GM12878 (cell line): ENCODE measurements around the gene SHANK1. TPM values are rescaled to one million over a fixed set of nuclear protein-coding genes. Genes with fewer than 3 reads are reported as not detected.

Experiments used
- ATAC-seq: fragments of 200-7000 bp; cut with Tn5 transposase; 3 replicates; pipeline ENCODE4 v1.9.1; 2020; ENCODE audit warnings: mild to moderate bottlenecking, moderate library complexity
- BruUV-seq: library from RNA; stranded (reverse); fragments of 400-500 nt; replicated peaks from 2 replicates; lab custom pipeline; 2021; lab: Mats Ljungman, UMichigan
- CTCF ChIA-PET: fragments of 300-600 bp; sonication (Branson Sonifier 250); formaldehyde crosslinking; extraction: SDS; loops from one replicate; lab custom pipeline; 2021; ENCODE audit warnings: inconsistent platforms; lab: Yijun Ruan, JAX
- POLR2A ChIA-PET: fragments of 350-600 bp; formaldehyde crosslinking; extraction: SDS; loops from one replicate; lab custom pipeline; 2021; ENCODE audit warnings: inconsistent platforms; lab: Charles Lee
- RAD21 ChIA-PET: fragments of 300-600 bp; sonication (Branson Sonifier 250); formaldehyde crosslinking; loops from one replicate; lab custom pipeline; 2023; ENCODE audit warnings: antibody characterized with exemption; ENCODE audit not compliant: unreplicated experiment; lab: Charles Lee
- SMC1A ChIA-PET: fragments of 300-600 bp; sonication (Branson Sonifier 250); formaldehyde crosslinking; loops from one replicate; lab custom pipeline; 2023; ENCODE audit not compliant: unreplicated experiment, uncharacterized antibody; lab: Charles Lee
- DNase-seq: peaks from one replicate; pipeline ENCODE4 v3.0.0-alpha.2; 2011; ENCODE audit warnings: low read depth, low spot score
- FAIRE-seq: peaks from 3 replicates; lab custom pipeline; 2011; peaks lifted over from hg19 to GRCh38; lab: Jason Lieb, UNC
- H2AFZ ChIP-seq: 2 replicates; pipeline ENCODE4 v1.6.0; 2011; ENCODE audit warnings: low read depth, low read length, control low read depth; ENCODE audit not compliant: control insufficient read depth
- H3K27ac ChIP-seq: 2 replicates; pipeline ENCODE4 v1.5.1; 2011; ENCODE audit warnings: control low read depth; ENCODE audit not compliant: control insufficient read depth, insufficient read depth
- H3K27me3 ChIP-seq, 2 experiments: replicated peaks in 1 of 2; 2 replicates each; pipeline versions ENCODE4 v1.6.0 to v1.6.1; 2011; ENCODE audit warnings: low read length in 1 of 2; ENCODE audit not compliant: control insufficient read depth in 2 of 2, insufficient read depth in 2 of 2
- H3K36me3 ChIP-seq, 2 experiments: 2 replicates each; pipeline ENCODE4 v1.5.1; 2011; ENCODE audit warnings: low read length in 1 of 2; ENCODE audit not compliant: control insufficient read depth in 2 of 2, insufficient read depth in 2 of 2
- H3K4me1 ChIP-seq: 2 replicates; pipeline ENCODE4 v1.6.1; 2011; ENCODE audit warnings: mild to moderate bottlenecking, low read length, moderate library complexity, mixed read lengths; ENCODE audit not compliant: control insufficient read depth, insufficient read depth
- H3K4me2 ChIP-seq: 2 replicates; pipeline ENCODE4 v1.6.0; 2011; ENCODE audit warnings: control low read depth; ENCODE audit not compliant: control insufficient read depth, insufficient read depth
- H3K4me3 ChIP-seq: fragments of 200-600 bp; sonication (generic); 2 replicates; pipeline ENCODE4 v1.5.1; 2016
- H3K79me2 ChIP-seq: 2 replicates; pipeline ENCODE4 v1.6.0; 2011; ENCODE audit warnings: low read length; ENCODE audit not compliant: control insufficient read depth, insufficient read depth
- H3K9ac ChIP-seq: 2 replicates; pipeline ENCODE4 v1.8.0; 2011; ENCODE audit warnings: low read length, control low read depth, mixed read lengths; ENCODE audit not compliant: control insufficient read depth, insufficient read depth
- H3K9me3 ChIP-seq: replicated peaks from 3 replicates; pipeline ENCODE4 v1.5.1; 2011; ENCODE audit warnings: mild to moderate bottlenecking, low read length; ENCODE audit not compliant: control insufficient read depth, insufficient read depth
- H4K20me1 ChIP-seq: 2 replicates; pipeline ENCODE4 v1.6.0; 2011; ENCODE audit not compliant: control insufficient read depth, insufficient read depth
- BACH1 ChIP-seq: fragments of 450-650 bp; IDR thresholded peaks from 2 replicates; pipeline ENCODE4 v1.6.1; 2017; ENCODE audit warnings: mild to moderate bottlenecking, borderline replicate concordance
- CBFB ChIP-seq: IDR thresholded peaks from 2 replicates; pipeline ENCODE4 v1.6.1; 2016; ENCODE audit warnings: antibody characterized with exemption, low read depth
- CHD4 ChIP-seq: fragments of 200-600 bp; sonication (generic); IDR thresholded peaks from 2 replicates; pipeline ENCODE4 v1.6.1; 2016; ENCODE audit warnings: mild to moderate bottlenecking
- HCFC1 ChIP-seq: fragments of 150-350 bp; IDR thresholded peaks from 2 replicates; pipeline ENCODE4 v1.6.1; 2014; ENCODE audit warnings: low read length
- JUNB ChIP-seq: IDR thresholded peaks from 2 replicates; pipeline ENCODE4 v1.6.1; 2016; ENCODE audit warnings: antibody characterized with exemption, mild to moderate bottlenecking
- JUND ChIP-seq: IDR thresholded peaks from 2 replicates; pipeline ENCODE4 v1.6.1; 2012; ENCODE audit warnings: low read depth, mild to moderate bottlenecking, low read length, improper control_type of control experiment, moderate library complexity
- NBN ChIP-seq: fragments of 450-650 bp; IDR thresholded peaks from 2 replicates; pipeline ENCODE4 v1.6.1; 2016
- NR2C1 ChIP-seq: fragments of 450-650 bp; IDR thresholded peaks from 2 replicates; pipeline ENCODE4 v1.6.1; 2017; ENCODE audit warnings: antibody characterized with exemption, mild to moderate bottlenecking, moderate library complexity
- POLR2A ChIP-seq: IDR thresholded peaks from 2 replicates; pipeline ENCODE4 v1.6.1; 2011; ENCODE audit warnings: low read depth, mild to moderate bottlenecking, low read length
- RB1 ChIP-seq: fragments of 450-650 bp; formaldehyde crosslinking; IDR thresholded peaks from 2 replicates; pipeline ENCODE4 v1.6.1; 2017; ENCODE audit warnings: mild to moderate bottlenecking, borderline replicate concordance
- SMAD5 ChIP-seq: IDR thresholded peaks from 2 replicates; pipeline ENCODE4 v1.6.1; 2016; ENCODE audit warnings: antibody characterized with exemption, low read depth
- SMARCA5 ChIP-seq: fragments of 450-650 bp; IDR thresholded peaks from 2 replicates; pipeline ENCODE4 v1.6.1; 2017; ENCODE audit warnings: mild to moderate bottlenecking
- SMC3 ChIP-seq: IDR thresholded peaks from 2 replicates; pipeline ENCODE4 v1.6.1; 2011; ENCODE audit warnings: low read length, improper control_type of control experiment, borderline replicate concordance
- SPI1 ChIP-seq: IDR thresholded peaks from 2 replicates; pipeline ENCODE4 v1.6.1; 2011; ENCODE audit warnings: low read depth, mild to moderate bottlenecking, low read length, moderate library complexity, borderline replicate concordance; ENCODE audit not compliant: insufficient read depth
- WGBS: methylation state at CpG from one replicate; pipeline ENCODE4 v1.1.6; 2016; ENCODE audit warnings: low lambda C conversion rate; ENCODE audit not compliant: insufficient replicate concordance, insufficient coverage; ENCODE audit errors: missing lambda C conversion rate; 5-methylcytosine and 5-hydroxymethylcytosine counted together
- in situ Hi-C: fragments of 300-500 bp; cut with MboI; formaldehyde crosslinking; loops from 9 replicates; pipeline ENCODE4 v1.14.3; 2018; ENCODE audit warnings: mixed read lengths
- intact Hi-C: fragments of 100-400 bp; cut with micrococcal nuclease; formaldehyde crosslinking; loops from one replicate; pipeline ENCODE4 v1.14.2; 2022; ENCODE audit not compliant: unreplicated experiment
- polyA plus RNA-seq, 11 experiments: library from polyadenylated mRNA; depleted of rRNA in 4 of 11; unstranded in 6 of 11; stranded (reverse) in 5 of 11; fragments of >200 nt; fragmentation: Nextera tagmentation in 4 of 11; fragmentation: Illumina TruSeq in 1 of 11; extraction: Ambion mirVana in 4 of 11; extraction: Trizol in 1 of 11; gene quantifications; 1 replicate in 1 of 11; 2 replicates in 10 of 11; pipeline versions ENCODE4 v1.2.1 to v1.2.3, GENCODE V29; 2011 to 2016; ENCODE audit warnings: inconsistent platforms in 2 of 11, missing spikeins in 2 of 11, low read depth in 1 of 11
- total RNA-seq, 4 experiments: library from RNA; depleted of rRNA in 3 of 4; stranded (reverse); fragments of >200 nt in 3 of 4; fragmentation: Illumina TruSeq in 1 of 4; extraction: Trizol in 1 of 4; gene quantifications; 2 replicates each; pipeline versions ENCODE4 v1.2.1 to v1.2.3, GENCODE V29; 2013 to 2021
- TF ChIP-seq, protein P1 (sequence below): IDR thresholded peaks from 2 replicates; pipeline ENCODE4 v1.6.1; 2011; ENCODE audit warnings: low read depth, mild to moderate bottlenecking, low read length, moderate library complexity, borderline replicate concordance; ENCODE audit errors: extremely low read depth
- TF ChIP-seq, protein P2 (sequence below): IDR thresholded peaks from 2 replicates; pipeline ENCODE4 v1.6.1; 2011; ENCODE audit warnings: low read depth, low read length, improper control_type of control experiment, borderline replicate concordance
- TF ChIP-seq, protein P3 (sequence below): IDR thresholded peaks from 2 replicates; pipeline ENCODE4 v1.6.1; 2012; ENCODE audit warnings: mild to moderate bottlenecking, low read depth, low read length
- TF ChIP-seq, protein P4 (sequence below): fragments of 450-650 bp; formaldehyde crosslinking; IDR thresholded peaks from 2 replicates; pipeline ENCODE4 v1.5.0; 2022; ENCODE audit warnings: mild to moderate bottlenecking, missing genetic modification characterization

SHANK1 gene
- total and polyA plus RNA-seq, 10 of the 15 experiments (the other 5 are each of a cell fraction or from before 2014, with no cell fraction given): not detected

DNA sequence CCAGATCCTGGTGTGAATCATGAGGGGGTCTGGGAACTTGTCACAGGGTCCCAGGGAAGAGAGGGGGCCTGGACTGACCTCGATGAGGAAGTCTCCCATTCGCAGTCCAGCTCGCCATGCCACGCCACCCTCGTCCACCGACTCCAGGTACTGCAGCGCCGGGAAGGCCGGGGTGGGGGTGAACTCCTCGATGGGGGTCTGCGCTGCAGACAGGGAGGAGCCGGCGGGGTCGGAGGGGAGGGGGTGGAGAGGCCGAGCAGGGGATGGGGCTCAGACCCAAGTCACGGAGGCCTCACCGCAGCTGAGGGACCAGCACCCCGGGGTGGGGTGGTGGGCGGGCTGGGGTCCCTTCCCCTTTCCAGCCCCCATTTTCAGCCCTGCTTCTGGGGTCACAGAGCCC, 30.8 kb downstream of the SHANK1 start:
- Histone ChIP-seq H3K4me3 (no peak overlapping the region), H3K9ac (no peak overlapping the region), H3K79me2 (no peaks in the 10 kb centered on the region), H2AFZ (no peak overlapping the region), H3K4me1 (no peaks in the 10 kb centered on the region), H3K27me3 (no peaks in the 10 kb centered on the region), H4K20me1 (no peaks in the 10 kb centered on the region), H3K27ac (no peak overlapping the region), H3K9me3 (no peaks in the 10 kb centered on the region), H3K4me2 (no peak overlapping the region), H3K36me3 (no peaks in the 10 kb centered on the region)
- ChIA-PET SMC1A (no interaction called here), POLR2A (no interaction called here), CTCF (no interaction called here), RAD21 (interaction anchor here (0.6 kb wide), 1 partner anchor 56 kb away, joined by 3 read pairs; no protein-coding TSS in a partner anchor)
- no TSS peak for BruUV-seq
- ATAC-seq: no peak
- 13% methylated on average over 6 of the region's 19 CpGs for WGBS
- no peak for DNase-seq
- in situ Hi-C loops: no loop called here
- no peak for FAIRE-seq
- intact Hi-C loops: no loop called here
- TF ChIP-seq SPI1 (no peak), BACH1 (no peak), NR2C1 (no peak), HCFC1 (no peak), CBFB (no peak), POLR2A (no peak), SMARCA5 (no peak), JUNB (no peak), SMAD5 (no peak), JUND (no peak), RB1 (no peak), CHD4 (no peak), NBN (no peak), SMC3 (no peak)
- TF ChIP-seq, protein P1, sequence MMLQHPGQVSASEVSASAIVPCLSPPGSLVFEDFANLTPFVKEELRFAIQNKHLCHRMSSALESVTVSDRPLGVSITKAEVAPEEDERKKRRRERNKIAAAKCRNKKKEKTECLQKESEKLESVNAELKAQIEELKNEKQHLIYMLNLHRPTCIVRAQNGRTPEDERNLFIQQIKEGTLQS: no peak
- TF ChIP-seq, protein P2, sequence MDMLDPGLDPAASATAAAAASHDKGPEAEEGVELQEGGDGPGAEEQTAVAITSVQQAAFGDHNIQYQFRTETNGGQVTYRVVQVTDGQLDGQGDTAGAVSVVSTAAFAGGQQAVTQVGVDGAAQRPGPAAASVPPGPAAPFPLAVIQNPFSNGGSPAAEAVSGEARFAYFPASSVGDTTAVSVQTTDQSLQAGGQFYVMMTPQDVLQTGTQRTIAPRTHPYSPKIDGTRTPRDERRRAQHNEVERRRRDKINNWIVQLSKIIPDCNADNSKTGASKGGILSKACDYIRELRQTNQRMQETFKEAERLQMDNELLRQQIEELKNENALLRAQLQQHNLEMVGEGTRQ: no peak
- TF ChIP-seq, protein P3, sequence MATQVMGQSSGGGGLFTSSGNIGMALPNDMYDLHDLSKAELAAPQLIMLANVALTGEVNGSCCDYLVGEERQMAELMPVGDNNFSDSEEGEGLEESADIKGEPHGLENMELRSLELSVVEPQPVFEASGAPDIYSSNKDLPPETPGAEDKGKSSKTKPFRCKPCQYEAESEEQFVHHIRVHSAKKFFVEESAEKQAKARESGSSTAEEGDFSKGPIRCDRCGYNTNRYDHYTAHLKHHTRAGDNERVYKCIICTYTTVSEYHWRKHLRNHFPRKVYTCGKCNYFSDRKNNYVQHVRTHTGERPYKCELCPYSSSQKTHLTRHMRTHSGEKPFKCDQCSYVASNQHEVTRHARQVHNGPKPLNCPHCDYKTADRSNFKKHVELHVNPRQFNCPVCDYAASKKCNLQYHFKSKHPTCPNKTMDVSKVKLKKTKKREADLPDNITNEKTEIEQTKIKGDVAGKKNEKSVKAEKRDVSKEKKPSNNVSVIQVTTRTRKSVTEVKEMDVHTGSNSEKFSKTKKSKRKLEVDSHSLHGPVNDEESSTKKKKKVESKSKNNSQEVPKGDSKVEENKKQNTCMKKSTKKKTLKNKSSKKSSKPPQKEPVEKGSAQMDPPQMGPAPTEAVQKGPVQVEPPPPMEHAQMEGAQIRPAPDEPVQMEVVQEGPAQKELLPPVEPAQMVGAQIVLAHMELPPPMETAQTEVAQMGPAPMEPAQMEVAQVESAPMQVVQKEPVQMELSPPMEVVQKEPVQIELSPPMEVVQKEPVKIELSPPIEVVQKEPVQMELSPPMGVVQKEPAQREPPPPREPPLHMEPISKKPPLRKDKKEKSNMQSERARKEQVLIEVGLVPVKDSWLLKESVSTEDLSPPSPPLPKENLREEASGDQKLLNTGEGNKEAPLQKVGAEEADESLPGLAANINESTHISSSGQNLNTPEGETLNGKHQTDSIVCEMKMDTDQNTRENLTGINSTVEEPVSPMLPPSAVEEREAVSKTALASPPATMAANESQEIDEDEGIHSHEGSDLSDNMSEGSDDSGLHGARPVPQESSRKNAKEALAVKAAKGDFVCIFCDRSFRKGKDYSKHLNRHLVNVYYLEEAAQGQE: no peak
- TF ChIP-seq, protein P4, sequence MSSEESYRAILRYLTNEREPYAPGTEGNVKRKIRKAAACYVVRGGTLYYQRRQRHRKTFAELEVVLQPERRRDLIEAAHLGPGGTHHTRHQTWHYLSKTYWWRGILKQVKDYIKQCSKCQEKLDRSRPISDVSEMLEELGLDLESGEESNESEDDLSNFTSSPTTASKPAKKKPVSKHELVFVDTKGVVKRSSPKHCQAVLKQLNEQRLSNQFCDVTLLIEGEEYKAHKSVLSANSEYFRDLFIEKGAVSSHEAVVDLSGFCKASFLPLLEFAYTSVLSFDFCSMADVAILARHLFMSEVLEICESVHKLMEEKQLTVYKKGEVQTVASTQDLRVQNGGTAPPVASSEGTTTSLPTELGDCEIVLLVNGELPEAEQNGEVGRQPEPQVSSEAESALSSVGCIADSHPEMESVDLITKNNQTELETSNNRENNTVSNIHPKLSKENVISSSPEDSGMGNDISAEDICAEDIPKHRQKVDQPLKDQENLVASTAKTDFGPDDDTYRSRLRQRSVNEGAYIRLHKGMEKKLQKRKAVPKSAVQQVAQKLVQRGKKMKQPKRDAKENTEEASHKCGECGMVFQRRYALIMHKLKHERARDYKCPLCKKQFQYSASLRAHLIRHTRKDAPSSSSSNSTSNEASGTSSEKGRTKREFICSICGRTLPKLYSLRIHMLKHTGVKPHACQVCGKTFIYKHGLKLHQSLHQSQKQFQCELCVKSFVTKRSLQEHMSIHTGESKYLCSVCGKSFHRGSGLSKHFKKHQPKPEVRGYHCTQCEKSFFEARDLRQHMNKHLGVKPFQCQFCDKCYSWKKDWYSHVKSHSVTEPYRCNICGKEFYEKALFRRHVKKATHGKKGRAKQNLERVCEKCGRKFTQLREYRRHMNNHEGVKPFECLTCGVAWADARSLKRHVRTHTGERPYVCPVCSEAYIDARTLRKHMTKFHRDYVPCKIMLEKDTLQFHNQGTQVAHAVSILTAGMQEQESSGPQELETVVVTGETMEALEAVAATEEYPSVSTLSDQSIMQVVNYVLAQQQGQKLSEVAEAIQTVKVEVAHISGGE: no peak
